CD4-positive, CD25-positive, alpha-beta regulatory T cell (primary cell): Measurements from ENCODE around the gene S1PR1. TPM values are rescaled to one million over a fixed set of nuclear protein-coding genes. Genes with fewer than 3 reads are reported as not detected.
A peak's percentile ranks its signal among the peaks of the same experiment; 100 is the strongest.

Experiments
- ATAC-seq, 2 donors: fragments of 150-1000 bp; cut with Tn5 transposase; one replicate each; pipeline ENCODE4 v1.10.0; 2021; ENCODE audit warnings: low read depth in 2 of 2, moderate number of reproducible peaks in 2 of 2, moderate library complexity in 1 of 2
- DNase-seq, 3 donors: peaks; one replicate each; pipeline versions ENCODE4 v3.0.0 to v3.0.0-alpha.2; 2012 to 2022; ENCODE audit warnings: mixed read lengths in 1 of 3
- H3K27ac ChIP-seq: one replicate; pipeline ENCODE4 v1.7.0; 2013; ENCODE audit warnings: mild to moderate bottlenecking, low read length; ENCODE audit not compliant: insufficient read depth, poor library complexity, severe bottlenecking
- H3K27me3 ChIP-seq: one replicate; pipeline ENCODE4 v1.7.0; 2013; ENCODE audit warnings: low read length; ENCODE audit not compliant: control insufficient read depth, insufficient read depth
- H3K36me3 ChIP-seq: one replicate; pipeline ENCODE4 v1.7.0; 2013; ENCODE audit warnings: mild to moderate bottlenecking, low read length, moderate library complexity; ENCODE audit not compliant: control insufficient read depth, insufficient read depth
- H3K4me1 ChIP-seq: 2 replicates; pipeline ENCODE4 v1.7.0; 2013; ENCODE audit warnings: mild to moderate bottlenecking, low read length; ENCODE audit not compliant: insufficient read depth, control insufficient read depth, poor library complexity, severe bottlenecking
- H3K4me3 ChIP-seq: one replicate; pipeline ENCODE4 v1.7.0; 2013; ENCODE audit warnings: low read depth, mild to moderate bottlenecking, low read length, moderate library complexity
- H3K9me3 ChIP-seq, 2 experiments: 1 replicate in 1 of 2; 2 replicates in 1 of 2; pipeline ENCODE4 v1.7.0; 2013; ENCODE audit warnings: low read length in 2 of 2, mild to moderate bottlenecking in 1 of 2, moderate library complexity in 1 of 2; ENCODE audit not compliant: control insufficient read depth in 2 of 2
- H3K27ac Mint-ChIP-seq, 3 donors: one replicate each; pipeline ENCODE4 v1.8.0; 2020 to 2022; ENCODE audit warnings: mild to moderate bottlenecking in 3 of 3, mixed read lengths in 3 of 3, moderate library complexity in 2 of 3
- H3K27me3 Mint-ChIP-seq: one replicate; pipeline ENCODE4 v1.8.0; 2022; ENCODE audit warnings: mild to moderate bottlenecking, mixed read lengths
- H3K36me3 Mint-ChIP-seq: one replicate; pipeline ENCODE4 v1.8.0; 2020; ENCODE audit warnings: mixed read lengths
- H3K4me1 Mint-ChIP-seq, 4 donors: one replicate each; pipeline ENCODE4 v1.8.0; 2020 to 2022; ENCODE audit warnings: mixed read lengths in 4 of 4, mild to moderate bottlenecking in 1 of 4
- H3K4me3 Mint-ChIP-seq, 4 donors: one replicate each; pipeline ENCODE4 v1.8.0; 2020 to 2022; ENCODE audit warnings: mild to moderate bottlenecking in 4 of 4, mixed read lengths in 4 of 4, moderate library complexity in 3 of 4
- H3K9me3 Mint-ChIP-seq, 7 donors: one replicate each; pipeline ENCODE4 v1.8.0; 2020 to 2022; ENCODE audit warnings: mixed read lengths in 7 of 7, mild to moderate bottlenecking in 3 of 7, moderate library complexity in 2 of 7
- polyA plus RNA-seq, 4 donors: library from polyadenylated mRNA; unstranded; fragments of 300-500 nt; fragmentation: Illumina TruSeq; gene quantifications; one replicate each; pipeline ENCODE4 v1.2.3, GENCODE V29; 2021
- total RNA-seq: library from RNA; stranded (reverse); gene quantifications from one replicate; pipeline ENCODE4 v1.2.3, GENCODE V29; 2022

The S1PR1 gene
- total and polyA plus RNA-seq, 5 donors from 2014 or later, result 131 to 191 (median 155) TPM

GRCh38 chr1:101235216-101235695, 1.6 kb upstream of the S1PR1 start:
- Mint-ChIP-seq H3K9me3 (peaks cover 0 to 4% (median 0%) of the 10 kb centered on the region in 7 donors), H3K36me3 (peaks cover 18% of the 10 kb centered on the region), H3K27ac (peak overlapping the region; percentile 96 to 99 (median 97)), H3K4me1 (peaks cover 16 to 60% (median 45%) of the 10 kb centered on the region in 4 donors), H3K4me3 (peak overlapping the region; percentile 98 to 100 (median 100)), H3K27me3 (peaks cover 13% of the 10 kb centered on the region)
- DNase-seq (peak in 1 of 3 donors; percentile 56), ATAC-seq (peak; percentile 46 to 48)
- Histone ChIP-seq H3K9me3 (no peaks in the 10 kb centered on the region), H3K4me1 (peaks cover 43% of the 10 kb centered on the region), H3K27ac (peak overlapping the region; percentile 88), H3K4me3 (peak overlapping the region; percentile 100), H3K27me3 (no peaks in the 10 kb centered on the region), H3K36me3 (peaks cover 16% of the 10 kb centered on the region)

GRCh38 chr1:101235696-101236515, 913 bp upstream of the S1PR1 start:
- peaks cover 0 to 3% (median 0%) of the 10 kb centered on the region in 7 donors for H3K9me3 Mint-ChIP-seq
- H3K9me3 ChIP-seq, result no peaks in the 10 kb centered on the region
- H3K36me3 Mint-ChIP-seq, result peaks cover 24% of the 10 kb centered on the region
- H3K27me3 Mint-ChIP-seq, result peaks cover 13% of the 10 kb centered on the region
- H3K27ac ChIP-seq, result peak overlapping the region; percentile 88
- peak overlapping the region; percentile 98 to 100 (median 100) for H3K4me3 Mint-ChIP-seq
- H3K27me3 ChIP-seq, result no peaks in the 10 kb centered on the region
- peak overlapping the region; percentile 100 for H3K4me3 ChIP-seq
- H3K4me1 ChIP-seq, result peaks cover 50% of the 10 kb centered on the region
- DNase-seq, result peak in 2 of 3 donors; percentile 42 to 93
- peaks cover 23% of the 10 kb centered on the region for H3K36me3 ChIP-seq
- peaks cover 16 to 60% (median 50%) of the 10 kb centered on the region in 4 donors for H3K4me1 Mint-ChIP-seq
- peak overlapping the region; percentile 96 to 99 (median 98) for H3K27ac Mint-ChIP-seq
- ATAC-seq, result peak; percentile 22 to 39

GRCh38 chr1:101237229-101237837, 514 bp downstream of the S1PR1 start:
- DNase-seq, result peak in 2 of 3 donors; percentile 42 to 55
- ATAC-seq, result no peak

GRCh38 chr1:101238031-101238628, 1.3 kb downstream of the S1PR1 start:
- Mint-ChIP-seq H3K4me3 (peak overlapping the region; percentile 98 to 100 (median 100)), H3K27ac (peak overlapping the region; percentile 96 to 99 (median 97)), H3K36me3 (peaks cover 37% of the 10 kb centered on the region), H3K27me3 (peaks cover 13% of the 10 kb centered on the region), H3K9me3 (no peaks in the 10 kb centered on the region), H3K4me1 (peaks cover 17 to 68% (median 57%) of the 10 kb centered on the region in 4 donors)
- Histone ChIP-seq H3K27me3 (no peaks in the 10 kb centered on the region), H3K4me1 (peaks cover 70% of the 10 kb centered on the region), H3K4me3 (peak overlapping the region; percentile 100), H3K27ac (peak overlapping the region; percentile 88), H3K9me3 (no peaks in the 10 kb centered on the region), H3K36me3 (peaks cover 45% of the 10 kb centered on the region)
- ATAC-seq (peak in 1 of 2 donors; percentile 16), DNase-seq (peak; percentile 11 to 85 (median 41))

More at GRCh38 chr1:101237229-101237837, 514 bp downstream of the S1PR1 start:
- H3K27me3 ChIP-seq, result no peaks in the 10 kb centered on the region
- peak overlapping the region; percentile 100 for H3K4me3 ChIP-seq
- H3K36me3 ChIP-seq, result peaks cover 37% of the 10 kb centered on the region
- peaks cover 64% of the 10 kb centered on the region for H3K4me1 ChIP-seq
- H3K27ac ChIP-seq, result peak overlapping the region; percentile 88
- peaks cover 13% of the 10 kb centered on the region for H3K27me3 Mint-ChIP-seq
- H3K9me3 ChIP-seq, result no peaks in the 10 kb centered on the region
- H3K4me3 Mint-ChIP-seq, result peak overlapping the region; percentile 98 to 100 (median 100)
- peaks cover 18 to 67% (median 58%) of the 10 kb centered on the region in 4 donors for H3K4me1 Mint-ChIP-seq
- H3K36me3 Mint-ChIP-seq, result peaks cover 33% of the 10 kb centered on the region
- no peaks in the 10 kb centered on the region for H3K9me3 Mint-ChIP-seq
- peak overlapping the region; percentile 96 to 99 (median 98) for H3K27ac Mint-ChIP-seq

- Histone ChIP-seq H3K9me3 (no peaks in the 10 kb centered on the region), H3K4me1 (peaks cover 70% of the 10 kb centered on the region), H3K4me3 (peak overlapping the region; percentile 100), H3K27me3 (no peaks in the 10 kb centered on the region), H3K27ac (peak overlapping the region; percentile 88), H3K36me3 (peaks cover 48% of the 10 kb centered on the region)
- peaks cover 39% of the 10 kb centered on the region for H3K36me3 Mint-ChIP-seq
- peak; percentile 71 to 83 (median 79) for DNase-seq
- peaks cover 16 to 68% (median 58%) of the 10 kb centered on the region in 4 donors for H3K4me1 Mint-ChIP-seq
- peaks cover 13% of the 10 kb centered on the region for H3K27me3 Mint-ChIP-seq
- no peaks in the 10 kb centered on the region for H3K9me3 Mint-ChIP-seq
- H3K4me3 Mint-ChIP-seq, result peak overlapping the region; percentile 98 to 100 (median 100)
- ATAC-seq, result peak; percentile 24 to 28
- peak overlapping the region; percentile 95 to 99 (median 97) for H3K27ac Mint-ChIP-seq
These were observed 1.9 kb downstream of the S1PR1 start for GRCh38 chr1:101238681-101239094.

GRCh38 chr1:101239095-101240040, 2.5 kb downstream of the S1PR1 start:
- Mint-ChIP-seq H3K9me3 (no peaks in the 10 kb centered on the region), H3K4me1 (peaks cover 16 to 68% (median 57%) of the 10 kb centered on the region in 4 donors), H3K4me3 (peak overlapping the region; percentile 98 to 100 (median 100)), H3K36me3 (peaks cover 40% of the 10 kb centered on the region), H3K27me3 (peaks cover 13% of the 10 kb centered on the region), H3K27ac (peak overlapping the region; percentile 95 to 99 (median 97))
- no peak for ATAC-seq
- Histone ChIP-seq H3K36me3 (peaks cover 50% of the 10 kb centered on the region), H3K4me1 (peaks cover 65% of the 10 kb centered on the region), H3K27ac (peak overlapping the region; percentile 88), H3K4me3 (peak overlapping the region; percentile 100), H3K9me3 (no peaks in the 10 kb centered on the region), H3K27me3 (no peaks in the 10 kb centered on the region)
- DNase-seq, result peak in 2 of 3 donors; percentile 8 to 44
